22Rv1 (cell line): Measurements from ENCODE around the gene AHCY.

ENCODE experiments used
- CTCF ChIP-seq: fragments of 450-650 bp; IDR thresholded peaks from 2 replicates; pipeline ENCODE4 v1.5.1; 2017; ENCODE audit warnings: mild to moderate bottlenecking
- ZFX ChIP-seq: fragments of 450-650 bp; IDR thresholded peaks from 2 replicates; pipeline ENCODE4 v1.6.1; 2017; ENCODE audit warnings: antibody characterized with exemption, borderline replicate concordance

- TF ChIP-seq CTCF = no peak
- TF ChIP-seq ZFX = no peak
Measured at GRCh38 chr20:34296468-34296867, 6.7 kb downstream of the AHCY start.
